ENCODE results near the gene TLCD1.

The TLCD1 gene

DNA sequence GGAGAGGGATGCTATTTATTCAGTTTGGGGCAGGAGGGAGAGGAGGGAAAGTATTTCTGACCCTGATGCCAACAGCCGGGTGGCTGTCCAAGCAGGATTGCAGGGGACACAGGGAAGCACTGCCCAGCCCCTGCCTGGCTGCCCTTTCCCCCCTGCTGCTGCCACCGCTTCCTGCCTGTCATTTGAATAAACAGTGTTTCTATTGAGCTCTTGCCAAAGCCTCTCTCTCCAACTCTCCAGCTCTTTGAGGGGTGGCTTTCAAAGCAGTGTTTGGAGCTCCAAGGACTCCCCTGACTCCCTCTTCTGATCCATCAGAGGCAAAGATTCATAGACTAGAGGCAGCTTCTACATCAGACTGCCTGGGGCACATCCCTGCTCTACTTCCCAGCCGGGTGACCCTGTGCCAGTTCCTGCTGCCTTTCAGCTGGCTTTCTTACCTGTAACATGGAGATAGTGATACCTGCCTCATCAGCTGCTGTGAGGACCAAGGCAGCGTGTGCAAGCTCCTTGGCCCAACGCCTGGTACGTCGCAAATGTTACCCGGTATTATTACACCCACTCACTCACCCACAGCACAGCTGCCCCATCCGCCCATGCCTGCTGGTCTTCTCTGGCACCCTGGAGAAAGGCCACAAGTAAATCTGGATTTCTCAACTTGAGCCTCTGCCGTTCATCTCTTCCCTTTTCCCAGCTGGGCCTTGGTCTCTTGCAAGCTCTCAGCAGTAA is 23.8 kb downstream of the TLCD1 start:
- Histone ChIP-seq H3K27me3 (ENCODE audit: low read length) (no peaks in the 10 kb centered on the region), H3K9me3 (ENCODE audit: insufficient read depth, low read length) (no peaks in the 10 kb centered on the region), H3K79me2 (ENCODE audit: insufficient read depth, low read length) (no peaks in the 10 kb centered on the region), H2AFZ (ENCODE audit: low read depth, low read length, severe bottlenecking) (no peak overlapping the region), H3K4me3 (ENCODE audit: insufficient read depth, low read length, poor library complexity, severe bottlenecking) (no peak overlapping the region), H3K27ac (ENCODE audit: low read depth, low read length) (no peak overlapping the region), H4K20me1 (ENCODE audit: low read depth, low read length) (no peaks in the 10 kb centered on the region), H3K4me2 (ENCODE audit: low read depth, low read length, poor library complexity, severe bottlenecking) (no peak overlapping the region), H3F3A (ENCODE audit: insufficient read depth) (no peaks in the 10 kb centered on the region), H3K9ac (ENCODE audit: low read length) (no peak overlapping the region), H3K9me2 (replicated peaks; ENCODE audit: insufficient read depth, low read length) (no peaks in the 10 kb centered on the region), H3K36me3 (ENCODE audit: low read length) (no peaks in the 10 kb centered on the region; the same call in 1 of the 2 replicates)
- TF ChIP-seq EZH2phosphoT487 (conservative IDR thresholded peaks at IDR 0.05; ENCODE audit: low read length) = no peak
- TF ChIP-seq, protein P1, sequence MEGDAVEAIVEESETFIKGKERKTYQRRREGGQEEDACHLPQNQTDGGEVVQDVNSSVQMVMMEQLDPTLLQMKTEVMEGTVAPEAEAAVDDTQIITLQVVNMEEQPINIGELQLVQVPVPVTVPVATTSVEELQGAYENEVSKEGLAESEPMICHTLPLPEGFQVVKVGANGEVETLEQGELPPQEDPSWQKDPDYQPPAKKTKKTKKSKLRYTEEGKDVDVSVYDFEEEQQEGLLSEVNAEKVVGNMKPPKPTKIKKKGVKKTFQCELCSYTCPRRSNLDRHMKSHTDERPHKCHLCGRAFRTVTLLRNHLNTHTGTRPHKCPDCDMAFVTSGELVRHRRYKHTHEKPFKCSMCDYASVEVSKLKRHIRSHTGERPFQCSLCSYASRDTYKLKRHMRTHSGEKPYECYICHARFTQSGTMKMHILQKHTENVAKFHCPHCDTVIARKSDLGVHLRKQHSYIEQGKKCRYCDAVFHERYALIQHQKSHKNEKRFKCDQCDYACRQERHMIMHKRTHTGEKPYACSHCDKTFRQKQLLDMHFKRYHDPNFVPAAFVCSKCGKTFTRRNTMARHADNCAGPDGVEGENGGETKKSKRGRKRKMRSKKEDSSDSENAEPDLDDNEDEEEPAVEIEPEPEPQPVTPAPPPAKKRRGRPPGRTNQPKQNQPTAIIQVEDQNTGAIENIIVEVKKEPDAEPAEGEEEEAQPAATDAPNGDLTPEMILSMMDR (IDR thresholded peaks at IDR 0.05; ENCODE audit: insufficient read depth, low read length, poor library complexity, severe bottlenecking) = no peak

DNA sequence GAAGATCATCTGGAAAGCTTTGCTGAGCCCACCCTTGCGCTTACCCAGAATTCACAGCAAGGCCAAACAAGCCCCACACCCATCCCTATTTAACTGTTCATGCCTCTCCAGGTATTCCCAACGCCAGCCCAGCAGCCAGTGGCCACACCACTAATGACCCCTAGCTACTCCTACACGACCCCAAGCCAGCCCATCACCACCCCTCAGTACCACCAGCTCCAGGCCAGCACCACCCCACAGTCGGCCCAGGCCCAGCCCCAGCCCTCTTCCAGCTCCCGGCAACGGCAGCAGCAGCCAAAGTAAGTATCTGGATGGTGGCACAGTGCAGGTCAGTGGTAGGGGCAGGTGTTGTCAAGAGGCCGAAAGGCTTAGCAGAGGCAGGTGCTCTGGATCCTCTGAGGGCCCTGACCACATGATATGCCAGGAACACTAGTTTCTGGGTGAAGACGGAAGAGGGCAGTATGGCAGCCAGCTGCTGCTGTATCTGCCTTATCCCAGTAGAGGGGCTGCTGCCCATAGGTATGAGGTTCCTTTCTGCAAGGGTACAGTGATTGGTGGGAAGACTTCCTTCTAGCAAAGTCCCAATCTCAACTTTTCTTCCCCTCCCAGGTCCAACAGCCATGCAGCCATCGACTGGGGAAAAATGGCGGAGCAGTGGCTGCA is 25.1 kb downstream of the TLCD1 start:
- Histone ChIP-seq H3K9me3 (ENCODE audit: insufficient read depth, low read length) (no peaks in the 10 kb centered on the region), H3K4me2 (ENCODE audit: low read depth, low read length, poor library complexity, severe bottlenecking) (no peak overlapping the region), H3K4me3 (ENCODE audit: insufficient read depth, low read length, poor library complexity, severe bottlenecking) (no peak overlapping the region), H3K9me2 (replicated peaks; ENCODE audit: insufficient read depth, low read length) (no peaks in the 10 kb centered on the region), H3K27ac (ENCODE audit: low read depth, low read length) (no peak overlapping the region), H3K79me2 (ENCODE audit: insufficient read depth, low read length) (no peaks in the 10 kb centered on the region), H4K20me1 (ENCODE audit: low read depth, low read length) (no peaks in the 10 kb centered on the region), H3K27me3 (ENCODE audit: low read length) (no peaks in the 10 kb centered on the region), H3K9ac (ENCODE audit: low read length) (no peak overlapping the region), H3K36me3 (ENCODE audit: low read length) (peaks cover 3% of the 10 kb centered on the region; the same call in 1 of the 2 replicates), H2AFZ (ENCODE audit: low read depth, low read length, severe bottlenecking) (no peak overlapping the region), H3F3A (ENCODE audit: insufficient read depth) (no peaks in the 10 kb centered on the region)
- TF ChIP-seq, protein P1 (IDR thresholded peaks at IDR 0.05; ENCODE audit: insufficient read depth, low read length, poor library complexity, severe bottlenecking) = no peak
- TF ChIP-seq EZH2phosphoT487 (conservative IDR thresholded peaks at IDR 0.05; ENCODE audit: low read length) = no peak

DNA sequence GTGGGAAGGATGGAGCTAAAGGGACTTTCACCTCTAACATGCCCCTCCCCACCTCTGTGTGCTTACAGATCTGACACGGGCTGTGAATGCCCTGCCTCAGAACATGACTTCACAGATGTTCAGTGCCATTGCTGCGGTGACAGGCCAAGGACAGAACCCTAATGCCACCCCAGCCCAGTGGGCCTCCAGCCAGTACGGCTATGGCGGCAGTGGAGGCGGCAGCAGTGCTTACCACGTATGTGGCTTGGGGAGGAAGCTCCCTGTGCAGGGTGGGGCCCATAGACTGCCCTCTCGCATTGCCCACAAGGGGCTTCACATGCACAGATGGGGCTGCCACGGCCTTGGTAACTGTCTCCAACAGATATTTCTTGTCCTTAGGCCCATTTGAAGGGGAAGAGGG is 25.8 kb downstream of the TLCD1 start:
- Histone ChIP-seq H3F3A (ENCODE audit: insufficient read depth) (no peaks in the 10 kb centered on the region), H3K27ac (ENCODE audit: low read depth, low read length) (no peak overlapping the region), H3K4me2 (ENCODE audit: low read depth, low read length, poor library complexity, severe bottlenecking) (no peak overlapping the region)

More for the DNA sequence above, 25.8 kb downstream of the TLCD1 start:
- no peak for TF ChIP-seq EZH2phosphoT487 (conservative IDR thresholded peaks at IDR 0.05; ENCODE audit: low read length)
- TF ChIP-seq, protein P1 (IDR thresholded peaks at IDR 0.05; ENCODE audit: insufficient read depth, low read length, poor library complexity, severe bottlenecking) = no peak
- Histone ChIP-seq H2AFZ (ENCODE audit: low read depth, low read length, severe bottlenecking) (no peak overlapping the region), H3K9me2 (replicated peaks; ENCODE audit: insufficient read depth, low read length) (no peaks in the 10 kb centered on the region), H3K4me3 (ENCODE audit: insufficient read depth, low read length, poor library complexity, severe bottlenecking) (no peak overlapping the region), H3K27me3 (ENCODE audit: low read length) (no peaks in the 10 kb centered on the region), H3K9ac (ENCODE audit: low read length) (no peak overlapping the region), H3K79me2 (ENCODE audit: insufficient read depth, low read length) (no peaks in the 10 kb centered on the region), H4K20me1 (ENCODE audit: low read depth, low read length) (no peaks in the 10 kb centered on the region), H3K36me3 (ENCODE audit: low read length) (peaks cover 3% of the 10 kb centered on the region; the same call in 1 of the 2 replicates), H3K9me3 (ENCODE audit: insufficient read depth, low read length) (no peaks in the 10 kb centered on the region)
